EH (cell line): Measurements from ENCODE around the gene TRPM5.

Experiments used
- DNase-seq: peaks from one replicate; pipeline ENCODE4 v3.0.0-alpha.2; 2015; ENCODE audit warnings: low read depth

TRPM5 gene

GRCh38 chr11:2468363-2469235, 24.3 kb upstream of the TRPM5 start:
- DNase-seq: no peak

DNA sequence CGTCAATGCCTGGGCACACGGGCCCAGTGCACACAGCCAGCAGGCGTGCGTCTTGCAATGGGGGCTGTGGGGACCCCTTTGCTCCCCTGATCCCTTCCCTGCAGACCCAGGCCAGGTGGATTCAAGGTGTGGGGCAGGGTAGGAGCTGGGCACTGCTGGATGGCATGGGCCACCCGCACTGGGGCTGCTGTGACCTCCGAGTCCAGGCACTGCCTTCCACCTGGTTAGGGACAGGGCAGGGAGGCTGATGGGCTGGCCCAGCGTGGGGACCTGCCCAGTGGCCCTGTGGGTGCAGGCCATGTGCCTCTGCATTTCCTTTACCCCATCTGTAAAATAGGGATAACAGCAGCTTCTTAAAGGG, 23.4 kb upstream of the TRPM5 start:
- DNase-seq: no peak

DNA sequence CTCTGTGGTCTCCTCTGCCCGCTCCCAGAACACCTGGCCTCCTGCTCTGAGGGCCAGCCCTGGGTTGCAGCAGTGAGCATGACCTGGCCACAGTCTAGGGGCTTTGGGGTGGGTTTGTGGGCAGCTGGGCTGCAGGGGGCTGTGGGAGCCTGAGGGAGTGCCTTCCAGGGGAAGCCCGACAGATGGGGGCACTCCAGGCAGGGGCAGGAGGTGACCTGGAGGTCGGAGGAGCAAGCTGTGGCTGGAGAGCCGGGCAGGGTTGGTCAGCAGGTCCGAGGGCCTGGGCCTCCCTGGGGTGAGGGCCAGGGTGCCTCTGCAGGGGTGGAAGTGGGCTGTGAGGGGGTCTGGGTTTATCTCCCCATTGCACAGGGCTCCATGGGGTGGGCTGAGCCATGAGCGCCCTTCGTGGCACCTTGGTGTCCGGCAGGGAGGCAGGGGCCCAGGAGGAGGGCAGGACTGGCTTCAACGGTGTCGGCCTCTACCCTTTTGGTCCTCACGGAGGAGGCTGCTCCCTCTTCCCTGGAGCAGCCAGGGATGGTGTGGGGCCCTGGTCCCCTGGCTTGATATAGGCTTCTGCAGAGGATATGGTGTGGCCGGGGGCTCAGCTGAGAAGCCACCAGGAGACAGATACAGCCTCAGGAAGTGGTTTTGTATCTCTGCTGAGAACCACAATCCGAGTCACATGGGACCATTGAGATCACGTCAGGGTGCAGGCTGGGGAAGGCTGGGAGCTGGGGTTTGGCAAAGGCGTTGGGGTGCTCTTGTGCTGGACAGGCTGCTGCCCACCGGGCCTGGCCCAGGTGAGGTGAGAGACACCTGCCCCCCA, 22.8 kb upstream of the TRPM5 start:
- DNase-seq: no peak

GRCh38 chr11:2466069-2466801, 21.9 kb upstream of the TRPM5 start:
- DNase-seq: no peak

DNA sequence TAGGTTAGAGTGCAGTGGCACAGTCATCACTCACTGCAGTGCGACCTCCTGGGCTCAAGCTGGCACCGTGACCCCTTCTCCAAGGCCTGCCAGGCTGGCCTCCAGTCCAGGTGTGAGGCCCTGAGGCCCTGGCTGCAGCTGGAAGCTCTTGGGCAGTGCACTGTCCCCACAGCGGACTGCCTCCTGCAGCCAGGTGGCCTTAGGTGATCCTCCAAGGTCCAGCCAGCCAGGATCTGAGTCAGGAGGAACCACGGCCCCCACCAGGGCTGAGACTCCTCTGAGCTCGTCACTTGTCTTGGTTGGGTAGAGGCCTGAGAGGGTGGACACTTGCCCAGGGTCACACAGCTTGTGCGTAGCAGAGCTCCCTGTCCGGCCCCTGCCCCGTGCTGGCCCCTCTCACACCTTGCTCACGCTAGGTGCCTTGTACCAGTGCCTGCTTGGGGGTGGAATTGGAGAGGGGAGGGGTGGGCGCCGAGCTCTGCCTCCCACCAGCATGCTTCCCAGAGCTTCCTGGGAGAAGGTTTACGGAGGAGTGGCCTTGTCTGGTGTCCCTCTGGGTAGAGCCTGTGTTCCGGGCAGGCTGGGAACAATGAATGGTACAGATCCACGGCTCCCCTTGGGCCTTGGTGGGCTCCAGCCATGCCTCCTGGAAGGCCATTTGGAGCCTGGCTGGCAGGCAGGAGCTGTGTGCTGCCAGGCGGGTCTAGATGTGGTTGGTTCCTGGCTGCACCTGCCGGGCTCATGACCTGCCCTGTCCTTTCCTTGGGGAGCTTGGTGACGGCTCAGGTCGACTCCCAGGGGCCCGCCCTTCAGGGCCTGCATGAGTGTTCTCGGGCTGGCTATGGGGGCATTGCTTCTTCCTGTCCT, 21.1 kb upstream of the TRPM5 start:
- no peak for DNase-seq

DNA sequence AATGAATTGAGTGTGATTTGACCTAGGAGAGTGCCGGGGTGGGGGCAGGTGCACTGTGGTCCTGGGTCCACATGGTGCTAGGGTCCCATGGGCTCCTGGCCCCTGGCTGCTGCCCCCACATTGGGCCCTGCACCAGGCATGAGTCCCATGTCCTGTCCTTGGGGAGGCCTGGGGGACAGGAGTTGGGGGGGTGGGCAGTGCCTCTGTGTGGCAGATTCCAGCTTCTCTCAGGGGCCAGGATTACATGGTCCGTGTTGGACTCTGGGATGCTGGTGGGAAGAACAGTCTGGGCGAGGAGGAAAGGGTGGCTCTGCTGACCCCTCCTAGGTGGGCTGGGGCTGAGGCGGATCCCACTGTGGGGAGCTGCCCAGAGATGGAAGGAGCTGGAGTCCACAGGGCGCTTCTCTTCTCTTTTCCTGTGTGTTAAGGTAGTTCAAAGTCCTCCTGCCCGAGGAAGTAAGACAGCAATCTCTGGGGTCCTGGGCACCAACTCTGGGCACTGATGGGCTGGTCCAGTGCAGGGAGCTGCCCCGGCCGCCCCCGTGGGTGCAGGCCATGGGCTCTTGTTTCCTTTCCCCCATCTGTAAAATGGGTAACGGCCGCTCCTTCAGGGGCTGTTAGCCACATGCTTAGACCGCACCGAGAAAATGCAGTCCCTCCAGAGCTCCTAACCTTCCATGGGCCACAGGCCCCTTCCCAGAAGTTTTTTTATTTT, 20.3 kb upstream of the TRPM5 start:
- DNase-seq: no peak

GRCh38 chr11:2463766-2464277, 19.5 kb upstream of the TRPM5 start:
- DNase-seq: no peak

DNA sequence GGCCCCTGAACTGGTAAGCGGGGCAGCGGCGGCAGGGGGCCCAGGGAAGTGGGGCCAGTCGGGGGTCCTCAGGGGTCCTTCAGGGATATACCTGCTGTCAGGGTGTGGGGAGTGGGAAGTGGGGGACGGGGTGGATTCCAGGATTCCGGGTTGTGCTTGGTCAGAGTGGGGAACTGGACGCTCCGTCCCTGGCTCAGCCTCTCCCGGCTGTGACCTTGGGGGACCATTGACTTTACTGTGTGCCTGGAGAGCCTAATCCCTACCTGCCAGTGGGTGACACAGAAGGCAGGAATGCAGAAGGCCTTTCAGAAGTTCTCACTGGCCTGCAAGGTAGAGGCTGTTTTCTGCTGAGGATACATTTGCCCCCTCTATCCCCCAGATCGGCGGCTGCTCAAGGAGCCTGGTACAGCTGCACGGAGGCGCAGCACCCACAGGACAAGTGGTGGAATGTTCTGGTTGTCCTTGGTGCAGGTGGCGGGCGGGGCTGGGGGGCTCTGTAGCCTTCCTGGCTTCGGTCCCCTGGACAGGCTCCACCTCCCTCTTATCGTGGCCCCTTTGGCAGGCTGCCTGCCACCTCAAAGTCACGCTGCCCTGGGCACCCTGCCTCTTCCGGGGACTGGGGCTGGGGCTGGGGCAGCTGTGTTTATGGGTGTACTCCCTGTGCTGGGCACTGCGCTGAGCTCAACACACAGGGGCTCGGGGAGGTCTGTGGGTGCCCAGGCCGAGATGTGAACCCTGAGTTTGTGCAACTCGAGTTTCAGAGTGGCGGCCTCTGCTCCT, 18.9 kb upstream of the TRPM5 start:
- no peak for DNase-seq

DNA sequence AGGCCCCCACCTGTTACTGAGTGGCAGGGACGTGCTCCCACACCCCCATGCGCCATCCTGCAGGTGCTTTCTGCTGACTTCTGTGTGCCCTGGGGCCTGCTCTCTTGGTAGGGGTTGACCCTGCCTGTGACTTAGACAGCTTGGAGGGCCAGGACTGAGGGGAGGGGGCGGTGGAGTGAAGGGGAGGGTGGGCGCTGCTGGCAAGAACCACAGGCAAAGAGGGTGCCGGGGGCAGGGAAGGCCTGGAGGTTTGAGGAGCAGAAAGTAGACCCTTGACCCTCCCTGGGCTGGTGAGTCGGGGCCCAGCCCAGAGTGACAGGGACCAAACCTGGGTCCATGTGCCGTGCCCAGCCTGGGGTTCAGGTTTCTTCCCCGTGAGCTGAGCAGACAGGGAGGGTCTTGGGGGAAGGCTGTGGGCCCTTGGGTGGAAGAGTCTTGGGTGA, 18.2 kb upstream of the TRPM5 start:
- no peak for DNase-seq

- no peak for DNase-seq
These were observed 17.7 kb upstream of the TRPM5 start for GRCh38 chr11:2461956-2462542.

DNA sequence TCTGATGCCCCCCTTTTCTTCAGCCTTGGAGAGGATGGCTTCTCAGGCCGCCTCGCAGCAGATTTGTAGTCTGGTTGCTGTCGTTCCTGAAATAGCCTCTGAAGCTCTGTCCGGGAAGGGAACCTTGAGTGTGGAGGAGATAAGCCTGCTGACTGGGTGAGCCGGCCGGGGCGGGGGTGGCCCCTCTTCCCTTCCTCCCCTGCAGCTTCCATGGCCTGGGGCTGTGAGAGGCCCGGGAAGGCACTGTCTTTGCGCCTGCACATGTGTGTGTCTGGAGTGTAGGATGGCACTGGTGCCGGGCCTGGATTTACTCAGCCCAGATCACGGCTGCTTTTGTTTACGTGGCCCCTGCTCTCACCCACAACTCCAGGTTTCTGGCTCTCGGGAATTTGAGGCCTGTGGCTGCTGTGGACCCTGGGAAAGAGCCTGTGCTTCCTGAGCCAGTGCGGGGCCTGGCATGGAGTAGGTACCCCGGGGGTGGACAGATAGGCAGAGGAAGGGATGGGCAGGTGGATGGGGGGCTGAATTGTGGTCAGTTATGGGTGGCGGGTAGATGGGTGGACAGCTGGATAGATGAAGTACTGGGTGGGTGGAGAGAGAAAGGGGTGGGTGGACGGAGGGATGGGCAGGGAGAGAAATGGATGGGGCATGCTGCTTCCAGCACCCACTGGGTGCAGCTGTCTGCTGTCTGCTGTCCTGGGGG, 17.1 kb upstream of the TRPM5 start:
- no peak for DNase-seq

GRCh38 chr11:2460540-2461252, 16.4 kb upstream of the TRPM5 start:
- no peak for DNase-seq

DNA sequence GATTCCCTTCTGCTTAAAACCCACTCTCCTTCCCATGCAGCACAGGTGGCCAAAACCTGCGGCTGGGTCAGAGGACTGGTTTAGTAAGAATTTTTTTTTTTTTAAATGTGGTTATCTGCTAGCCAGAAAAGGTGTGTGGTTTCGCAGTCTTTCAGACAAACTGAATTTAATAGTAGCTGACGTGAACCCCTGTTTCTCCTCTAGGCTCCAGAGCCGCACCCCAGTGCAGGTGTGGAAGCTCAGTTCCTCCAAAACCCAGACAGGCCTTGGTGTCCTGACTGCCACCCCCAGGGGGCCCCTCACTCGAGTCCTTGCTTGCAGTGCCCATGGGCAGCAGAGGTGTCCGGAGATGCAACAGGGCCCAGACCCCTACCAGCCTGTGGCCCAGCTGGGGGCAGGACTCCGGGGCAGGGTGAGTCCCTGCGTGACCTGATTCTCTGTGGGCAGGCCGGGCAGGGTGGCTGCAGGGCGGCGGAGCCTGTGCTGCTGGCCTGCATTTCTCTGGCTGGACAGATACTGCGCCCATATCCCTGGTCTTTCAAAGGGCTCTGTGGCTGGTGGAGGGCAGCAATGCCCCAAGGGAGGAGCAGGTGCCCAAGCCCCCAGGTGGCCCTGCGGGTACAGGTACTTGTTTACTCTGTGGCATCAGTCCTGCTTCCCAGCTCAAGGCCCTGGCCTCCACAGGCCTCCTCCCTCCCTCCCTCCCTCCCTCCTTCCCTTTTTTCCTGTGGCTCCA, 15.7 kb upstream of the TRPM5 start:
- no peak for DNase-seq

DNA sequence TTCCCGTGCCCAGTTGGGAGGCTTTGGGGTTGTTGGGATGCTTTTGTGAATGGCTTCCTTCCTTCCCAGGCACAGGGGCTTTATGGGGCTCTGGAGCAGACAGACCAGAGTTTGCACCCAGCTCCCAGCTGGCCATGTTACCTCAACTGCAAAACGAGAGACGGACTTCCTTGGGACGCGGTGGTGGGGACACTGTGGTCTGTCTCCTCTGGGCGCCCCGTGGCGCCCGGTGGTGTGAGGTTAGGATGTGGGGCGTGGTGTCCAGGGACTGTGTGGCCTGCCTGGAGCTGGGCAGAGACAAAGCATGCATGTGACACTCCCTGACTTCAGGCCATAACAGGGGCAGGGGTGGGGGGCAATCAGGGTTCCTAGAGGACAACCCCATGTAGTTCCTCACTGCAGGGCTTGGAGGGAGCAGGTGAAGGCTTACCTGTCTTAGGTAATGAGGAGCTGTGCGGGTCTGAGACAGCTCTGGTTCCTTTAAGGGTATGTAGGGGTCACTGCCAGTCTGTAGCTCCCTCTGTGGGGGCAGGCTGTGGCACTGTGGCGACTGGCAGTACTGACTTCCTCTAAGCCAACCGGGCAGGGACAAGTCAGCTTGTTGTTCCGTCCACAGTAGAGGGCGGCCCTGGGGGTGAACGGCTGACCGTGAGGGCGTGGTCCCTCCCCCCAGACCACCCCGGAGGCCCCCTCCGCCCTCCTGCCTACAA, 14.9 kb upstream of the TRPM5 start:
- DNase-seq: no peak

DNA sequence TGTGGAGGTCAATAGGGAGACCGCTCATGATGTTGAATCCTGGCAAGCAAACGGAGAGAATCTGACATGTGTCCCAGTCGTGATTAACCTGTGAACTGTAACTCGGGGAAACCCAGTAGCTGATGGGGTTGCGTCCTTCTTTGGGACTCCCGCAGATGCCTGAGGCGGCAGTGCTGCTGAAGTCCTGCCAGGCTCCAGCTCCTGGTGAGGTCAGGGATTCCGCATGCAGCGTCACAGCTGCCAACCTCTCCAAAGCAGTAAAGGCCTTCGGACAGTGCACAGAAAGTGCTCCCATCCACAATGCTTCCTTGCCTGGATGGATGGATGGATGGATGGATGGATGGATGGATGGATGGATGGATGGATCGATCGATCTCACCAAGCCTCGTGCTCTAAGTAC, 14.0 kb upstream of the TRPM5 start:
- DNase-seq: no peak

DNA sequence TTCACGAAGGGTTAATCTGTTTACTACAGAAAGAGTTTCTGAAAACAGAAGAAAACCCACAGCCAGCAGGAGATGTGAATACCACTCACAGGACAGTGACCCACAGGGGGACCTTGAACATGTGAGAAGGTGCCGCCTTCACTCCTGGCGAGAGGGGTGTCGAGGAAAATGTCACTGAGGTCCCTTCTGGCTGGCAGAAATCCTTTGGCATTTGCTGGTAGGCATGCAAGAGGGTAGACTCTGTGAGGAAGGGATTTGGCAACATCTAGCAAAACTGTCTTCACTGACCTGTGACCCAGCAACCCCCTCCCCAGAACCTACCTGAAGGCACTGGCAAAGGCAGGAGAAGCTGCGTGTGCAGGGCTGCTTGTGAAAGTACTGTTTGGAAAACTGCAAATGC, 9.1 kb upstream of the TRPM5 start:
- no peak for DNase-seq
